Right kidney (tissue), 1 donor: ENCODE measurements around the gene RADIL.

ENCODE experiments used
- DNase-seq: peaks from one replicate; pipeline ENCODE4 v3.0.0-alpha.2; 2016

The RADIL gene

GRCh38 chr7:4831723-4832495 lies 51.6 kb downstream of the RADIL start:
- no peak for DNase-seq

- DNase-seq = no peak
These were observed 53.3 kb downstream of the RADIL start for GRCh38 chr7:4830176-4830575.

- no peak for DNase-seq
These were observed 54.7 kb downstream of the RADIL start for GRCh38 chr7:4828720-4829383.

- no peak for DNase-seq
These were observed 58.4 kb downstream of the RADIL start for GRCh38 chr7:4825081-4825480.

- no peak for DNase-seq
These were observed 59.3 kb downstream of the RADIL start for GRCh38 chr7:4824120-4824775.

- DNase-seq = no peak
These were observed 59.9 kb downstream of the RADIL start for GRCh38 chr7:4823441-4824119.

GRCh38 chr7:4822677-4823076 lies 60.8 kb downstream of the RADIL start:
- DNase-seq = no peak

GRCh38 chr7:4820967-4821471 lies 62.5 kb downstream of the RADIL start:
- DNase-seq = no peak

- no peak for DNase-seq
These were observed 63.0 kb downstream of the RADIL start for GRCh38 chr7:4820405-4820966.

- DNase-seq = no peak
These were observed 63.7 kb downstream of the RADIL start for GRCh38 chr7:4819560-4820404.

GRCh38 chr7:4818000-4818794 lies 65.3 kb downstream of the RADIL start:
- DNase-seq = no peak

GRCh38 chr7:4817178-4817901 lies 66.2 kb downstream of the RADIL start:
- DNase-seq = no peak

- DNase-seq = no peak
These were observed 67.0 kb downstream of the RADIL start for GRCh38 chr7:4816419-4817080.

- DNase-seq = no peak
These were observed 67.7 kb downstream of the RADIL start for GRCh38 chr7:4815609-4816418.

- DNase-seq = no peak
These were observed 68.4 kb downstream of the RADIL start for GRCh38 chr7:4815121-4815520.

GRCh38 chr7:4814433-4814832 lies 69.1 kb downstream of the RADIL start:
- DNase-seq = no peak

- no peak for DNase-seq
These were observed 73.8 kb downstream of the RADIL start for GRCh38 chr7:4809666-4810065.

- DNase-seq = no peak
These were observed 74.4 kb downstream of the RADIL start for GRCh38 chr7:4809091-4809591.
